A673 (cell line): ENCODE data around the gene TBL1X. TPM values are rescaled to one million over a fixed set of nuclear protein-coding genes. Genes with fewer than 3 reads are reported as not detected.
"Not testable (repeated sequence)": the region's sequence is repeated elsewhere in the genome, so short reads cannot be mapped to it uniquely, and the experiment has no call there.

Experiments used
- BruUV-seq: library from RNA; stranded (reverse); fragments of 400-500 nt; replicated peaks from 2 replicates; lab custom pipeline; 2021; lab: Mats Ljungman, UMichigan
- CTCF ChIA-PET: fragments of 300-600 bp; sonication (Branson Sonifier 250); formaldehyde crosslinking; loops from one replicate; lab custom pipeline; 2022; ENCODE audit warnings: antibody characterized with exemption; lab: Charles Lee
- POLR2A ChIA-PET: fragments of 300-600 bp; sonication (Branson Sonifier 250); formaldehyde crosslinking; loops from one replicate; lab custom pipeline; 2022; ENCODE audit warnings: antibody characterized with exemption; ENCODE audit not compliant: low non-redundant PET; lab: Charles Lee
- DNase-seq: peaks from one replicate; pipeline ENCODE4 v3.0.0-alpha.2; 2015; ENCODE audit warnings: low spot score
- H3K27ac ChIP-seq: fragments of 200-600 bp; sonication (generic); 2 replicates; pipeline ENCODE4 v1.5.1; 2016; ENCODE audit warnings: mixed run types, low read depth, mild to moderate bottlenecking, mixed read lengths, antibody characterized with exemption, low read length; ENCODE audit not compliant: poor library complexity, severe bottlenecking
- H3K27me3 ChIP-seq: fragments of 200-600 bp; sonication (generic); replicated peaks from 2 replicates; pipeline ENCODE4 v1.6.1; 2017; ENCODE audit warnings: mixed run types, low read depth, mild to moderate bottlenecking, mixed read lengths, antibody characterized with exemption, low read length; ENCODE audit not compliant: insufficient read depth, poor library complexity
- H3K36me3 ChIP-seq: fragments of 200-600 bp; sonication (generic); 2 replicates; pipeline ENCODE4 v1.6.1; 2016; ENCODE audit warnings: mixed run types, mild to moderate bottlenecking, mixed read lengths, antibody characterized with exemption, low read length; ENCODE audit not compliant: insufficient read depth, poor library complexity, severe bottlenecking
- H3K4me1 ChIP-seq: fragments of 200-600 bp; sonication (generic); 2 replicates; pipeline ENCODE4 v1.6.1; 2017; ENCODE audit warnings: mixed run types, mild to moderate bottlenecking, mixed read lengths, antibody characterized with exemption, low read length; ENCODE audit not compliant: insufficient read depth, poor library complexity, severe bottlenecking
- H3K4me3 ChIP-seq: fragments of 200-600 bp; sonication (generic); 2 replicates; pipeline ENCODE4 v1.5.1; 2016; ENCODE audit warnings: low read depth, mixed run types, mild to moderate bottlenecking, mixed read lengths, low read length; ENCODE audit not compliant: poor library complexity, severe bottlenecking
- H3K9me3 ChIP-seq: fragments of 200-600 bp; sonication (generic); 2 replicates; pipeline ENCODE4 v1.6.1; 2016; ENCODE audit warnings: mixed run types, low read depth, mild to moderate bottlenecking, mixed read lengths, antibody characterized with exemption, low read length; ENCODE audit not compliant: poor library complexity, severe bottlenecking
- CTCF ChIP-seq: fragments of 300-800, 200-600 bp; sonication (generic); conservative IDR thresholded peaks from 2 replicates; pipeline ENCODE4 v1.5.1; 2017; ENCODE audit warnings: low read depth, mild to moderate bottlenecking, antibody characterized with exemption, low read length, moderate library complexity, mixed read lengths
- EZH2 ChIP-seq: fragments of 200-600 bp; sonication (generic); IDR thresholded peaks from 2 replicates; pipeline ENCODE4 v1.6.1; 2017; ENCODE audit warnings: borderline replicate concordance, low read depth, mild to moderate bottlenecking, mixed read lengths, antibody characterized with exemption, low read length; ENCODE audit not compliant: poor library complexity, severe bottlenecking
- intact Hi-C: fragments of 100-400 bp; cut with micrococcal nuclease; formaldehyde crosslinking; loops from one replicate; pipeline ENCODE4 v1.10.0; 2022; ENCODE audit not compliant: unreplicated experiment
- total RNA-seq: library from RNA; stranded (reverse); gene quantifications from 2 replicates; pipeline ENCODE4 v1.2.3, GENCODE V29; 2021

TBL1X gene
- total RNA-seq, 1 experiment from 2014 or later, result 26.9 TPM

GRCh38 chrX:9767375-9767774 lies 302.5 kb downstream of the TBL1X start:
- no peak for TF ChIP-seq CTCF
- TF ChIP-seq EZH2, result no peak
- peaks cover 16% of the 10 kb centered on the region for H3K4me1 ChIP-seq
- BruUV-seq, result no TSS peak
- intact Hi-C loops, result no loop called here
- ChIA-PET POLR2A (no interaction called here), CTCF (no interaction called here)
- no peak overlapping the region for H3K4me3 ChIP-seq
- no peak overlapping the region for H3K27ac ChIP-seq
- no peaks in the 10 kb centered on the region for H3K9me3 ChIP-seq
- no peaks in the 10 kb centered on the region for H3K27me3 ChIP-seq
- H3K36me3 ChIP-seq, result no peaks in the 10 kb centered on the region
- DNase-seq, result peak; percentile 83

GRCh38 chrX:9768321-9768839 lies 303.5 kb downstream of the TBL1X start:
- POLR2A ChIA-PET, result interaction anchor here (0.7 kb wide), 1 partner anchor 23 kb away, joined by 8 read pairs; no protein-coding TSS in a partner anchor
- H3K27ac ChIP-seq, H3K27me3 ChIP-seq, H3K4me3 ChIP-seq, H3K36me3 ChIP-seq, H3K9me3 ChIP-seq, BruUV-seq, intact Hi-C loops: not testable (repeated sequence)
- peak; percentile 26 for DNase-seq
- peaks cover 16% of the 10 kb centered on the region for H3K4me1 ChIP-seq
- CTCF ChIA-PET, result interaction anchor here (0.6 kb wide), 1 partner anchor 283 kb away, joined by 3 read pairs; no protein-coding TSS in a partner anchor

GRCh38 chrX:9770319-9770718 lies 305.5 kb downstream of the TBL1X start:
- no peak for TF ChIP-seq CTCF
- no peak for TF ChIP-seq EZH2
- no TSS peak for BruUV-seq
- Histone ChIP-seq H3K36me3 (no peaks in the 10 kb centered on the region), H3K4me1 (peaks cover 16% of the 10 kb centered on the region), H3K9me3 (no peaks in the 10 kb centered on the region), H3K27me3 (no peaks in the 10 kb centered on the region), H3K4me3 (no peak overlapping the region), H3K27ac (no peak overlapping the region)
- peak; percentile 52 for DNase-seq
- intact Hi-C loops, result no loop called here
- POLR2A ChIA-PET, result no interaction called here
- CTCF ChIA-PET, result no interaction called here

- no TSS peak for BruUV-seq
- ChIA-PET POLR2A (no interaction called here), CTCF (interaction anchor here (0.7 kb wide), 1 partner anchor 20 kb away, joined by 4 read pairs; no protein-coding TSS in a partner anchor)
- Histone ChIP-seq H3K4me1 (peaks cover 4% of the 10 kb centered on the region), H3K36me3 (no peaks in the 10 kb centered on the region), H3K4me3 (no peak overlapping the region), H3K9me3 (no peaks in the 10 kb centered on the region), H3K27ac (no peak overlapping the region), H3K27me3 (no peaks in the 10 kb centered on the region)
- intact Hi-C loops, result no loop called here
- no peak for TF ChIP-seq CTCF
- TF ChIP-seq EZH2, result no peak
- no peak for DNase-seq
Observed at GRCh38 chrX:9772943-9773342, 308.1 kb downstream of the TBL1X start.
